ENCODE measurements around the gene CERCAM.
A peak's percentile ranks its signal among the peaks of the same experiment; 100 is the strongest.

The CERCAM gene

DNA sequence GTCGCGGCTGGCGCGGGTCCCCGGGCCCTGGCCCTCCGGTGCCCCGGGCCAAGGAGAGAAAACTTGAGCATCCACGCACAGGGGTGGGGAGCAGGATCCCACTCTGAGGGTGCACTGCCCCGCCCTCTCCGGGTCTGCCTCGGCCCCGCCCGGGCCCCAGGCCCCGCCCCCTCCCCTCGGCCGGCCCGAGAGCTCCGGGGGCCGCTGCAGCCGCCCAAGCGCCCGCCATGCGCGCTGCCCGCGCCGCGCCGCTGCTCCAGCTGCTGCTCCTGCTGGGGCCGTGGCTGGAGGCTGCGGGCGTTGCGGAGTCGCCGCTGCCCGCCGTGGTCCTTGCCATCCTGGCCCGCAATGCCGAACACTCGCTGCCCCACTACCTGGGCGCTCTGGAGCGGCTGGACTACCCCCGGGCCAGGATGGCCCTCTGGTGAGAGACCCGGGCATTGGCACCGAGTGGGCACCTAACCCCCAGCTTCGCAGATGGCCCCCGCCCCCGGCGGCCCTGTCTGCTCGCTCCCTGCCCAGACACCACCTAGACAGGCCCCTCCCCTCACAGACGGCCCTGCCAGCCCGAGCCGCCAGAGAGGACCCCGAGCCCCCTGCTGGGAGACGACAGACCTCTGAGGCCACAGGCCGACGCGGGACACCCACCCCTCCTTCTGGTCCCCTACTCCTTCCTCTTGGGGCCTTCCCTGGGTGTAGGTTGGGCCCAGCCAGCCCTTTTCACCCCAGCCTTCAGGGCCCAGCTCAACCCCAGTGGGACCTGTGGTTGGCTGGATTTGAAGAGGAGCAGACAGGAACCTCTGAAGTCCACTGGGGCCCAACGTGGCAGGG, at the start of gene CERCAM:
Gene CERCAM, plus strand, starts transcription at position 207 of the 831 bp plus-strand sequence. Its CDS starts 21 bp downstream, at position 228.
- H3K4me3 ChIP-seq: peak within 1 kb of the TSS; percentile 64 to 87 (median 81)
- peak within 1 kb of the TSS in 20 of 21 experiments; percentile 22 to 89 (median 72) for H3K27ac ChIP-seq

GRCh38 chr9:128371630-128372117, 49.0 kb upstream of the CERCAM start:
- H3K27ac ChIP-seq: peak overlapping the region; percentile 69 to 98 (median 93)
- H3K4me3 ChIP-seq: peak overlapping the region; percentile 53 to 86 (median 76)

GRCh38 chr9:128372188-128372641, 48.4 kb upstream of the CERCAM start:
- Histone ChIP-seq H3K4me3 (peak overlapping the region in 6 of 7 experiments; percentile 64 to 86 (median 76)), H3K27ac (peak overlapping the region in 19 of 21 experiments; percentile 78 to 98 (median 93))

DNA sequence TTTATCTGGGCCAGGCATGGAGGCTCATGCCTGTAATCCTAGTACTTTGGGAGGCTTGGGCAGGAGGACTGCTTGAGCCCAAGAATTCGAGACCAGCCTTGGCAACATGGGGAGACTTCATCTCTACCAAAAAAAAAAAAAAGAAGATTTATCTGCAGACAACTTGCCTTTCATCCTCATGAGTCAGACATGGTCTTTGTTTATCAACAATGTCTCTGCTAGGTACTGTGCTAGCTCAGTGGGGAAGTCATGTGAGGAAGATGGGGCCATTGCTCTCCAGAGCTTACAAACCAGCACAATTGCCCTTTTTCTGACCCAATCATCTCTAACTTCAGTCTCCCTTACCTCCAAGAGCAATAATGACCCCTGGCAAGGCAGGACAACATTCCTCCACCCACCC, 47.9 kb upstream of the CERCAM start:
- peak overlapping the region in 12 of 21 experiments; percentile 7 to 95 (median 74) for H3K27ac ChIP-seq

DNA sequence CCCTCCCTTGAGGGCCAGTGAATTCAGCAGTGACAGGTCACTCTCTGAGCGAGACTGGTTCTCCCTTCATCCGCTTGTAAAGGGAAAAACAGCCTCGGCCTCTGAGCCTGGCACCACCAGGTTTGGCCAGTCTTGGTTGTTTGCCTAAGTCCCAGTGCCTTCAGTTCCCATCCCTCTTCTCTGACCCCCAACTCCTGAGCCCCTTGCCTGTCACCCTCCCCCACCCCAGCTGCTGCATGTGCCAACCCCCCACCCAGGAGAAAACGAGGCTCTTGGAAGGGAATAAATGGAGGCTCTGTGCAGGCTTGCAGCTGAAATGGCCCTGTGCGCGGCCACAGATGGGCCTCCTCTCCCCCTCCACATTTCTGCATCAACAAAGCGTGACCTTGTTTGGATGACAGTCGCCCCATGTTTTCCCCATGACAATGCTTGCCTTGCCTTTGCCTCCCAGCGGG, 46.4 kb upstream of the CERCAM start:
- Histone ChIP-seq H3K4me3 (no peak overlapping the region), H3K27ac (no peak overlapping the region)

More for the DNA sequence above, 47.9 kb upstream of the CERCAM start:
- H3K4me3 ChIP-seq: no peak overlapping the region

GRCh38 chr9:128375865-128376264, 44.8 kb upstream of the CERCAM start:
- H3K4me3 ChIP-seq: no peak overlapping the region
- H3K27ac ChIP-seq: no peak overlapping the region

- Histone ChIP-seq H3K27ac (no peak overlapping the region), H3K4me3 (no peak overlapping the region)
Observed at GRCh38 chr9:128382261-128382660, 38.4 kb upstream of the CERCAM start.

DNA sequence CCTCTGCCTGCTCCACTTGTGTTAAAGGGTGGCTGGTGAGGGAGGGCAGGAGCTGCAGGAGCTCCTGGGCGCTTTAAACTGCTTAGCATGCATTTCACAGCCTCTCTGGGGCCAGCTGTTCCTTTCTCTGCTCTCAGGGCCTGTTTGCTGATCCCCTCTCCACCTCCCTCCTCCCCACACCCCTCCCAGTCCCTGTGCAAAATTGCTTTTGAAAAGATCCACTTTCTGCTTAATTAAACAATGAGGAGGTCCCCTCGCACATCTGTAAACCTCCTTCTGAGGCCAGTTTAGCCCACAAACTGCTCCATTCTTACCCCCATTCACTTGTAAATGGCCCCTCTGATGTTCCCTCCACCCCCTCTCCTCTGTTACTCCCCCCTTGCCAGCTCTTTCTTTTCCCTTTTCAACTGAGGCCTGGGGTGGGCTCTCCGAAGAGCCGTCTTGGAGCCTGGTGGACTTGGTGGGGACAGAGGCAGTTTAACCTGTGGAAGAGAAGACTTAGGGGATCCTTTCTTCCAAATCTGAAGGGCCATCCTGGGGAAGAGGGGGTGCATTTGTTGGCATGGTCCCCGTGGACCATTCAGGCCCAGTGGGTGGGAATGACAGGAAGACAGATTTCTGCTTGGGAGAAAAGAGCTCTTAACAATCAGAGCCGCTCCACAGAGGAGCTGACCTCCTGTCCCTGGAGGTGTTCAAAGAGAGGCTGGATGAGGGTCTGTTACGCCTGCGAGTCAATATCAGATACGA, 37.5 kb upstream of the CERCAM start:
- H3K27ac ChIP-seq: no peak overlapping the region
- H3K4me3 ChIP-seq: no peak overlapping the region

DNA sequence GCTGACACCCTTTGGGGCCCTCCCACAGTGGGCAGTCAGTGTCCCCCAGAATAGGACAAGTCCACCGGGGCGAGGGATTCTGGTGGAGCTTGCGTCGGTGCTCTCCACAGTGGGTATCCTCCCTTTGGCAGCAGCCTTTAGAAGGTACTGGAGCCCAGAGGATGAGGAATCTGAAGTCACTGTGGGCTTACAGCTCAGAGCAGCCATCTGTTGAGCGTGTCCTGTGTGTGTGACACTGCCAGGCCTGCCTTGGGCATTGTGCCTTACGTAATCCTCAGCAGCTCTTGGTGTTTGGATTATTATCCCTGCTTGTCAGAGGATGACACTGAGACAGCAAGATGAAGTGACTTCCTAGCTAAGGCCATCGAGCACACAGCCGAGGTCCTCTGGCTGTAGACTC, 36.9 kb upstream of the CERCAM start:
- H3K27ac ChIP-seq: no peak overlapping the region
- H3K4me3 ChIP-seq: no peak overlapping the region

DNA sequence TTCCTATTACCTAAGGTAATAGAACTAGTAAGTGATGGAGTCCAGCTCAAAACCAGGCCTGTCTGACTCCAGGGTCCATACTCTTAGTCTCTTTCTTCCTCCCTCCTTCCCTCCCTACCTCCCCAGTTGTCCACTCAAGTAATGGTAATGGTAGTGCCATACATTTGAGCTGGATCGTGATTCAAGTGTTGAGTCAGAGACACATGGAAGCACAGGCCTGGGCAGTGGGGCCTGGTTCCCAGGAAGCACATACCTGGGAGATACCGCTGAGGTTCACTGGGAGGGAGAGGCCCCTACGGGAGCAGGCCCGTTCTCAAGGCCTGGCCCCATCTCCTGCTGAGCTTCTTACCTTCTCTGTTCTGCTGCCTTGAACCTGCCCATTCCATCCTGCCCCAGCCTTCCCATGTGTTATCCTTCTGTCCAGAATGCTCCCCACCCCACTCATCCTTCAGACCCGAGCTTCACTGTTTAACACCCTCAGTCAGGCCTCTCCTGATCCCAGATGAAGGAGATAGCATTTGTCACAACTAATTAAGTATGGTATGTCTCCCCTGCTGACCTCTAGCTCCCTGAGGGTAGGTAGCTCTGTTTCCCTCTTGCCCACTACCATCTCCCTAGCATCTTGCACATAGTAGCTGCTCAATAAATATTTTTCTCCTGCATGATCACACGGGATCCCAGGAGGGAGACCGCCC, 35.7 kb upstream of the CERCAM start:
- no peak overlapping the region for H3K27ac ChIP-seq
- H3K4me3 ChIP-seq: no peak overlapping the region

- no peak overlapping the region for H3K4me3 ChIP-seq
- no peak overlapping the region for H3K27ac ChIP-seq
Observed at GRCh38 chr9:128385496-128386460, 34.9 kb upstream of the CERCAM start.

DNA sequence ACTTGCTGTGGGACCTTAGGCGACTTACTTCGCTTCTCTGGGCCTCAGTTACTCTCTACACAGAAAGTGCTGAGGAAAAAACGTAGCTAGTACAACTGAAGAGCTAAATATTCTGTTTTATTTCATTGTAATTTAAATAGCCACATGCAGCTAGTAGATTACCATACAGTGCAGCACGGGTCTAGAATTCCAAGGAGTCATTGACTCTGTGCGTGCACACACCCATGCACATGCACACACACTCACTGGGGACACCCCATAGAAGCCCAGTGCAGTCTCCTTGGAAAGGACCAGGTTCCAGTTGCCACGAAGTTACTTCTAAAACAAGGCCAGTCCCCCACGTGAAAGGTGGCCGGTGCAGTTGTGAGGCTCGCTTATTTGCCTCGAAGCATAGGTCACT, 32.5 kb upstream of the CERCAM start:
- H3K27ac ChIP-seq: no peak overlapping the region

DNA sequence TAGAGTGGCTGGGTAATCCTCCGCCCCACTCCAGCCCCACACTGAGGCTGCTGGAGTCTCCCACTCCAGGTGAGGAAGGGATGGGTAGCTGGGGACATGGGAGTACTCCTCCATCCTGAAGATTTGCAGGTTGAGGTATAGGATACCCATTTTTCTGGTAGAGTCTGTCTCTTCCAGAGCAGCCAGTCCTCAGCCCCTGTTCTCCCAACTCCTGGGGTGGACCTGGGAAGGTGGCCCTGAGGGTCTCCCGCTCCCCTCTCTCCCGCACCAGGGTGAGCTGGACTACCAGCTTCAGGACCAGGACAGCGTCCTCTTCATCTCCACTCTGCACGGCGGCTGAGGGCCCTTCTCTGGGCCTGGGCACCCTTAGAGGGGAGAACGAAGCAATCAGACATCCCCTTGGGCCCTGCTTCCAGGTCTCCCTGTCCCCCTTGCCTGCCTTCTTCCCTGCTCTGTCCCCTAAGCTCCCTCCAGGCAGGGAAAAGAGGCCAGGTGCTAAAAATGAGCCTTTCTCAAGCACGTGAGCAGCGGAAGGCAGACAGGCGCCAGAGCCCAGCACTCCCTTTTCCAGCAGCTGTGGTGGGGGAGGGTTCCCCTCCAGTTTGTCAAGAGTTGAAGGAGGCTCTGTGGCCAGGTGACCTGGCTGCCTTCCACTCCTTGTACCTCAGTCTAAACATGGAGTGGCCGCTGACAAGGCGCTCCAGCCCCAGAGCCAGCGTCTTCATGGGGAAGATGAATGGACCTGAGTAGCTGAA, 31.1 kb upstream of the CERCAM start:
- no peak overlapping the region for H3K4me3 ChIP-seq
- H3K27ac ChIP-seq: no peak overlapping the region

More for the DNA sequence above, 32.5 kb upstream of the CERCAM start:
- no peak overlapping the region for H3K4me3 ChIP-seq

GRCh38 chr9:128390150-128390812, 30.4 kb upstream of the CERCAM start:
- Histone ChIP-seq H3K27ac (no peak overlapping the region), H3K4me3 (no peak overlapping the region)

- Histone ChIP-seq H3K27ac (no peak overlapping the region), H3K4me3 (no peak overlapping the region)
Observed at GRCh38 chr9:128390813-128391711, 29.6 kb upstream of the CERCAM start.

GRCh38 chr9:128391956-128392301, 28.7 kb upstream of the CERCAM start:
- Histone ChIP-seq H3K4me3 (no peak overlapping the region), H3K27ac (no peak overlapping the region)
